GM03348 (cell line): ENCODE measurements around the gene FAM222A.

Source experiments
- DNase-seq: peaks from one replicate; pipeline ENCODE4 v3.0.0; 2012; ENCODE audit warnings: low spot score

FAM222A gene

DNA sequence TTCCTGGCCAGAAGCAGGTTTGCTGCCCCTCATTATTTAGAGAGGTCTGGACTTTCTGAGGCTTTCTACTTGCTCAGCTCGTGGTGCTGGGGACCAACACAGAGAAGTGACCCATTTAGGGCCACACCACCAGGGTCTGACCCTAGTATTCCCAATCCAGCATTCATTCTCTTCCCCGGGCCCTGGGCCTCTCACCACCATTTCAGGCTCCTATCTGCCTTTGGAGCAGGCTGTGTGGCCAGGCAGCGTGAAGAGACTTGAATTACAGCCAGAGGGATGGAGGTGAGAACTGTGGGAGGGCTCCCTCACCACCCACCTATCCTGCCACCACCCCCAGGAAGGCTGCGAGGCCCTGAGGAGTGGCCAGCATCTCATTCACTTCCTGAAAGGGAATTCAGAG, 24.6 kb downstream of the FAM222A start:
- DNase-seq = no peak

DNA sequence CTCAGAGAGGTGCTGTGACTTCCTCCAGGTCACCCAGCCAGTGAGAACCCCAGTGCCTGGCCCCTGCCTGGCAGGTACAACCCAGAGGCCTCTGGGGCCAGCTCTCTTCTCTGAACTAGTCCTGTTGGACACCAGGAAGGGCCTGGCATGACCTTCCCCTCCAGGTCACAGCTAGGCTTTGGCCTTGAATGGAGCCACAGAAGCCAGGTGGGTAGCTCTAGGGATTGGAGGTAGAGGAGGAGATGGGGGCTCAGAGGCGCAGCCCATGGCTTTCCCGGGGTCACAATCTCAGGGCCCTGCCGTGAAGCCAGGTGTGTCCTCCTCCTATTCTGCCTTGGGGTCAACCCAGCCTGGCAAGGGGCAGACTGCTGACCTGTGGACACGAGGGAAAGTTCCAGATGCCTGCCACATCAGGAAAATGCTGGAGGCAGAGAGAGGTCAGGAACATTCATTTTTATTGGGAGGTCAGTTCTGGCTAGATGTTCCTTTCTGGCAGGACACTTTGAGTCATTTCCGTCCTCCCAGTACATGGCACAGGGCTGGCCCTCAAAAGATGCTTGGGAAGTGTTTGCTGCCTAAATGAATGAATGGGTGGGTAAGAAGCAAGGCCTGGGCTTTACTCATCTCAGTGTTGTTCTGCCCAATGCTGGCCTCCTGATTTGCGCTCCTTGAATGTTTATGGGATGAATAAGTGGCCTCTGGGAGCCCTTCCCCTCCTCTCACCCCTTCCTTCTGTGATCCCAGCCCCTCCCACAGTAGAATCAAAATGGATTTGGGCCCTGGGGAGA, 25.4 kb downstream of the FAM222A start:
- peak; percentile 31 for DNase-seq

DNA sequence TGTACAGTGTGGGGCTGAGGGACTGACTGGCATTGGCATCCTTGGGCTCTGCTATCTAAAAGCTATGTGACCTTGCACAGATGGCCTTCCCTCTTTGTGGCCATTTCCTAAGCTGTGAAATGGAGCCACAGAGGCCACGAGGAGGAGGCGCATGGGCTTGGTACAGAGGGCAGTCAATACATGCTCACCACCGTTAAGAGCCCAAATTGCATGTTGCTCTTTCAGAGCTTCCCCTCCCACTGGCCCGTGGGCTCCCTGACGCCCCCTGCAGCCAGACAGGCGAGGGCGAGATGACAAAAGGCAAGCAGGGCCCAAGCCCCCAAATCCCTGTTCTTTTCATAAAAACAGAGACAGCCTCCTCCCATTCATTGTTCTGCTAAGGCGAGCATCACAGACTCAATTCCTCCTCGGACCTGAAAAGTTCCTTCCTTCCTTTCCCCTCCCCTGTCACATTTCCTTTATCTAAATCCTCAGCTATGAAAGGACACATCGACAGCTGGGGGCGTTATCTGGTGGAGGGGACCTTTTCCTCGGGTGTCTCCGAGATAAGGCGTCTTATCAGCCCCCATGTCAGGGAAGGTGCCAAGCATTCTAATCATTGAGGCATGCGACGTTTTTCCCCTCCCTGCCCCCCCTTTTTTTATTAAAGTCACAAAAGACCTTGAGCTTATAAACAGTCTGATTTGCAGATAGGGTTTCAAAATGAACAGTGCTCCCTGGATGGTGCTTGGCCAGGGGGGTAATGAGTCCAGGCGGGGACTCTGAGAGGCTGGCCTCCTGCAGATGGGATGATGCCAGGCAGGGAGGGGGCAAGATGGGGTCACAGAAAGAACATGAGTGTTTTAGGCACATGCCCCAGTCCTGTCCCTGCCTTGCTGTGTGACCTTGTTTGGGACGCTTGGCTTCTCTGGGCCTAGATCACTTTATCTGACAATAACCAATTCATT, 26.4 kb downstream of the FAM222A start:
- no peak for DNase-seq

DNA sequence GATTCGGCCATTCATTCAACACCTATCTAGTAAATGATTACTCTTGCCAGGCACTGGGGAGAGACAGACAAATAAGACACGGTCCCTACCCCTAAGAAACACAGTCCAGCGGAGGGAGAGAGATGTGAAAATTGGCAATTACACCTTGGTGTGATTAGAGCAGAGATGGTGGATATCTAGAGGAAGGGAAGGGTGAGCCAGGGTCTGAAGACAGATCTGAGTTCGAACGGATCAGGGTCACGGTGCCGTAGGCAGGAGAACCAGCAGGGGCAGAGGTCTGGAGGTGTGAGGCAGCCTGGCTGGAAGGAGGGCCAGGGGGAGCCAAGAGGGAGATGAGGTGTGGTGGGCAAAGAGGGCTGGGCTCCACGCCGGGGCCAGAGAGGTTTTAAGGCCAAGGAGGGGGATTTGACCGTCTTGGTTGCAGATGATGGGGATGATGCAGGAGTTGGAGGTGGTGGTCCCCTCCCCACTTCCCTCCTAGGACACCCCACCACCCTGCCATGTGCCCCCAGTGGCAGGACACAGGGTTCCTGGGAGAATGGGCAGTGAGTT, 27.1 kb downstream of the FAM222A start:
- DNase-seq = no peak

DNA sequence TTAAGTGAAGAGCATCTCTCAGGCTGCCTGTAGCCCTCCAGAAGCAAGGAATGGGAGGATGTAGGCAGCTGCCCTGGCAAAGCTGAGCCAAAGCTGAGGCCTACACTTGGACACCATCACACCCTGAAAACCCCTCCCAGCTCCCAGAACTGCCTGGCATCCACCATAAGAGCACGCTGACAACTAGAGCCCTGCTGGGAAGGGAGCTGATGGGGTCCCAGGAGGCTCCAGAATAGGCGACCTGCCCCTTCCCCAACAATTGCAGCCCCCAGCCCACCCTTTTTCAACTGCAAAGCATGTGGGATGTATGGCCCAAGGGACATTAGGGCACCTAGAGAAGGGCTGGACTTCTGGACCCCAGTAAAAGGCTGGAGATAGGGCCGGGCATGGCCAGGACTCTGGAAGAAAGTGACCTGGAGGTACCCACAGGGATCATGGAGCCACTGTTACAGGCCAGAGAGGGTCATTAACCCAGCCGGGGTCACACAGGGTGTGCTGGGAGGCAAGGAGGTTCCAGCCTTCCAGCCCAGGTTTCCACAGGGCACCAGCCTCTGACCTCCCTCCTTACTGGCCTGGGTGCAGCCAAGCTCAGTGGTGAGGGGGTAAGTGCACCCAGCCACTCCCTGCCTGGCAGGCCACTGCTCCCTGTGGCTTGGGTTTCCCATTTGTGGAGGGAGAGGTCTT, 27.8 kb downstream of the FAM222A start:
- no peak for DNase-seq

DNA sequence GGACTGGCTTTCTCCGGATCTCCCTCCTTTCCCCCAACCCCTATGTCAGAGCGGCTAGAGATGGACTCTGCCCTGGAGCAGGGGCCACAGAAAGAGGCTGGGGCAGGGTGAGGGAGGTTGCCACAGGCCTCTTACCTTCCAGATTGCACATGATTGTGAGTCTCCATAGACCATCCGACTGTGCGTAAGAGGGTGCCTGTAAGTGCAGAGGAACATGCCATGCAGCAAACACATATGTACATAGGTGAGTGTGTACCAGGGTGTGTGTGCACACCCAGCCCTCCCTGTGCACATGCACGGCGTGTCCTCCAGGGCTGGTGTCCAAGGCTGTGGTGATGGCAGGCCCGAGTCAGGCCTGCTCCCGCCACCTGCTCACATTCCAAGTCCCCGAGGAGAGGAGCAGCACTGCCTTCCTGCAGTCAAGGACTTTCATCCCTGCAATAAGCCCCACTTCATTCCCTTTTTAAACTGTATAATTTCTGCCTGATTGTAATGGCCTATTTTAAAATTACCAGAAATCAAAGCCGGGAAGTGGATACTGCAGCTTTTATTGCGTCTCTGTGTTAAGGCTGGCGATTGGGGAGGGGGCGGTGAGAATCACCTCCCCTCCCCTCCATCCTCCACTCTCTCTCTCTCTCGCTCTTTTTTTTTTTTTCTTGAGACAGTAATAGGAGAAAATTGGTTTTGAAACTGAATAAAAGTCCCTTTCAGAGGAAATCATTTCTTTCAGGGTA, 28.5 kb downstream of the FAM222A start:
- no peak for DNase-seq

DNA sequence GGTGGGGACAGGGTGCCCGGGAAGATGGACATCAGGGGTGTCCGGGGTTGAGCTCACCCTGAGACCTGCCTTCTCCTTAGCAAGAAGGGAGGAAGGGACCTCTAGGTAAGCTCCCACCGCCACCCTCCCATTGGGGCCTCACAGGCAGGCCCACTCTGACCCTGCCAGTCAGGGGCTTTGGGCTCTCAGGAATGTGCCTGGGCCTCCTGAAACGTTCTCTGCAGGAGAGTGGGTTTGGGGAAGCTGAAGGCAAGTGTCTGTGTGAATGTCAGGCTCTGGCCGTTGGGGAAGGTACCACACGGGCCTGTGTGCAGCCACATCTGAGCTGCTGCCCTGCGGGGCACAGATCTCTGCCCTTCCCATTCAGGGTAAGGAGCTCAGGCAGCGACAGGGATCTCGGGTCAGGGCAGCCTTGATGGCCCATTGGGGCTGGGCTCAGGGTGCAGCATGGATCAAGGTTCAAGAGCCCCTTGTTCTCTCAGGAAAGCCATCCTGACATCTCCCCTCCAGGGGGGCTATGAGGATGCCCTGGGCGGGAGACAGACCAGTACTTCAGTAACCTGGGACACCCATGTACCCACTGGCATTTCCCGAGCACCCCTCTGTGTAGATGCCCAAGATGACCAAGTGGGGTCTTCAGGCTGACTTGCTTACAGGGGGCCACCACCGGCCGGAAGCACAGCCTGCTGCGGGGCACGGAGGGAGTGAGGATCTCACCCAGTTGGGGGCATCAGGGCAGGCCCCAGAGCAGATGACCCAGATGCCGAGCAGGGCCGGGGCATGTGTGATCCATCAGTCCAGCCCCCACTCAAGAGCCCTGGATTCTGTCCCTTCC, 29.7 kb downstream of the FAM222A start:
- DNase-seq = no peak

DNA sequence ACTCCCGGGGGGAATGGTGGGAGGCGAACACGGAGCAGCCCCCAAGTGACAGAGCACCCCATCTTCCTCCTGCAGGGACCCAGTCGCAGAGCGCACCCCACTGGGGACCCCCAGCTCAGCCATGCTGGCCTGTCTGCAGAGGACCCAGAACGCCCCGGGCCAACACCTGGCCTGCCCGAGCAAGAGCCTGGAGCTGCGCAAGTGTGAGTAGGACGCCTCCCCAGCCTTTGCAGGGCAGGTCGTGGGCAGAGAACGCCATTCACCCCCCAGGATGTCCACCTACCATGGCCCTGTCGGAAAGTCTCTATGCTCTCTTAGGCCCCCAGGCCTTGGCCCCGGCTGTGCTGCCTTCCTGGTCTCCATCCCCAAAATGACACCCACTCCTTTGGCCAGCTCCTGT, 30.4 kb downstream of the FAM222A start:
- DNase-seq = no peak

DNA sequence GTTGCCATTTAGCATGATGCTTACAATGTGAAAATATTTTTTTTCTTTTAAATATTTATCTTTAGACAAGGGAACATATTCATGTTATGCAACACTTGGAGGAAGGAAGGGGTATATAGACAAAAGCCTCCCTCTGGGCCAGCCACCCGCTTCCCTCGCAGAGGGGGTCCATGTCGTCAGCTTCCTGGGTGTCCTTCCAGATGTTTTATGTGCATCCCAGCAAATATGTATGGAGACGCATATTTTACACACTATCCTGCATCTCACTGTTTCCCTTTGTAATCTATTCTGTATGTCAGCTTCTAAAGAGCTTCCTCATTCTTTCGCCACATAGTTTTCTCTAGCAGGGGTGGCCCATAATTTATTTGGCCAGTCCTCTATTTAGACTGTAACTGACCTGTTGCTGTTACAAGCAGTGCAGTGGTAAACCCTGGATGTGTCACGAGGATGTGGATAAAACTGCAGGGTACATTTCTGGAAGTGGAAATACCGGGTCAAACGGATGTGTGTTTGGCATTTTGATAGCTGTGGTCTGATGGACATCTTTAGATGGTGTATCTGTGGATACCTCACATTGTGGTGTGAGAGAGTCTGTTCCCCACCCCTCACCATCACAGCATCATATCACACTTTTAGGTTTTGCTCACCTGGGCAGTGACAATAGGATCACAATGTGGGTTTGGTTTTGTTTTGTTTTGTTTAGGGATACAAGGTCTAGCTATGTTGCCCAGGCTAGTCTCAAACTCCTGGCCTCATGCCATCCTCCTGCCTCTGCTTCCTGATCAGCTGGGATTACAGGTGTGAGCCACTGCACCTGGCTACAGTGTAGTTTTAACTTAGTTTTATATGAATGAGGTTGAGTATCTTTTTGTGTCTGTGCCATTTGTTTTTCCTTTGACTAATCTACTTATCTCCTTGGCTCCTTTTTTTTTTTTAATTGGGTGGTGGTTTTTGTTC, 31.6 kb downstream of the FAM222A start:
- no peak for DNase-seq

DNA sequence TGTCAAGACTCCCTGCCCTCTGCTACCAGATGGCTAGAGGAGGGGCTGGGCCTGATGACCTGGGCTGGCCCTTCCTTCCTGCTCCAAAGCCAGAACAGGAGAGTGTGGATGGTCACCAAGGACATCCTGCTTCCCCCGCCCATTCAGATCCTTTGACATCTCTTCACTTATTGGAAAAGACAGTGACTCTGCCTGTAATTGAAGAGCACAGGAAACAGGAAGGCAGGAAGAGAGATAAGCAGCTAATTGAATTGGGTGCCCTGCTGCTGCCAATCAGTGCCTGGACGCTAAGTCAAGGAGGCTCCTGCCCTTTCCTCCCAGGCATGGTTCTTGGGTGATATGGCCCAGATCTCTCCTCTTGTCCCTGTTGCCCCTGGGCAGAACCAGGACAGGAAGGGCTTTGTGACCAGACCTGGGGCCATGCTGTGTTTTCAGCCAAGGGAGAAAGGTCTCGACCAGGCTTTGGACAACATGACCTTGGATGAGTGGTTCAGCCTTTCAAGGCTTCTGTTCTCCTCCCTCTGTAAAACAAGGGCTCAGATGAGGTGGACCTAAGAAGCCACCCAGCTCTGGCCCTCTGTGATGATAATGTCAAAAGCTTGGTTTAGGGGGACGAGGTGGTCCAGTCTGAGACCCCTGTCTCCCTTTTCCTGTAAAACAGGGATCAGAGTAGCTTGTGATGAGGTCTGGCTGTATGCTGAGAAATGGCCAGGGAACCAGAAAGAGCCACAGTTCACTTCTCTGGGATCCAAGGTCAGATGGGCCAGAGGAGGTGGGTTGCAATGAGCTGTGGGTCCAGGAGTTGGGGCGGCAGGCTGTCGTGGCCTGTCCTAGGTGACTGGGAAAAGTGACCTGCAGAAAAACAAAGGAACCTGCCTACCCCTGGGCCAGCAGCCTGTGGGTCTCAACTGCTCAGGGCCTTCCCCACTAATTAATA, 38.8 kb downstream of the FAM222A start:
- DNase-seq = no peak

DNA sequence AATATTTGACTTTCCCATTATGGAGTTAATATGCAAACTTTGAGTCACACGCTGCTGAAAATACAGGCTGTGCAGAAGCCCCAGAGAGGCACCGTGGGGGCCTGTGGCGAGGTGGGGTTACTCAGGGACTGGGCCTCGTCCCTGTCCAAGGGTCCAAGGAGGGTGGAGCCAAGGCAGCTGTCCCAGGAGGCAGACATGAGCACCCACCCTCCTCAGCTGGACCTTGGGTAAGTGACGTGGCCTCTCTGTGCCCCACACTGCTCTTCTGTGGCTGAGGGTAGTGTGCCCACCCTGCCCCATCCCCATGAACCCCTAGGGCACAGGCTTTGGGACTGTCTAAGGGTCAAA, 39.4 kb downstream of the FAM222A start:
- DNase-seq = no peak

DNA sequence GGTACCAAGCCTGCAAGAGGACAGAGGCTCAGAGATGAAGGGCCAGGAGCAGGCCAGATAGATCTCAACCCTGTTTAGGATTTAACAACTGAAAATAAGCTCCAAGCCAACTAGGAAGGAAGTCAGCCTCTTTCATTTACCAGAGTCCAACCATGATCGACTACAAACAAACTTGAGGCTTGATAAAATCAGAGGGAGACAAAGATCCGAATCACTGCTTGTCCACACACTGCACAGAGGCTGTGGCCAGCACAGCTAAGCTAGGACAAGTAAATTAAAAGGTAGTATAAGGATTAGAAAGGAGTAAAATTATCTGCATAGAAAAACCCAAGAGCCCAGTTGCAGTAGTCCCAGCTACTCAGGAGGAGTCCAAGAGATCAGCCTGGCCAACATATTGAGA, 40.3 kb downstream of the FAM222A start:
- DNase-seq = no peak

DNA sequence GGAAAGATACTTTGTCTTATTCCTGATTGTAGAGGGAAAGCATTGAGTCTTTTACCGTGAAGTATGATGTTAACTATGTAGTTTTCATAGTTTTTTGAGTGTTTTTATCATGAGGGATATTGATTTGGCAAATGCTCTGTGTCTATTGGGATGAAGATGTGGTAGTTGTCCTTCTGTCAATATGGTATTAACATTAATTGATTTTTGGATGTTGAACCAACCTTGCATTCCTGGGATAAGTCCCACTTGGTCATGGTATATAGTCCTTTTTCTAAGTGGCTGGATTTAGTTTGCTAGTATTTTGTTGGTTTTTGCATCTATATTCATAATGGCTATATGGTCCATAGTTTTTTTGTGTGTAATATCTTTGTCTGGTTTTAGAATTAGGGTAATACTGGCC, 42.8 kb downstream of the FAM222A start:
- no peak for DNase-seq

DNA sequence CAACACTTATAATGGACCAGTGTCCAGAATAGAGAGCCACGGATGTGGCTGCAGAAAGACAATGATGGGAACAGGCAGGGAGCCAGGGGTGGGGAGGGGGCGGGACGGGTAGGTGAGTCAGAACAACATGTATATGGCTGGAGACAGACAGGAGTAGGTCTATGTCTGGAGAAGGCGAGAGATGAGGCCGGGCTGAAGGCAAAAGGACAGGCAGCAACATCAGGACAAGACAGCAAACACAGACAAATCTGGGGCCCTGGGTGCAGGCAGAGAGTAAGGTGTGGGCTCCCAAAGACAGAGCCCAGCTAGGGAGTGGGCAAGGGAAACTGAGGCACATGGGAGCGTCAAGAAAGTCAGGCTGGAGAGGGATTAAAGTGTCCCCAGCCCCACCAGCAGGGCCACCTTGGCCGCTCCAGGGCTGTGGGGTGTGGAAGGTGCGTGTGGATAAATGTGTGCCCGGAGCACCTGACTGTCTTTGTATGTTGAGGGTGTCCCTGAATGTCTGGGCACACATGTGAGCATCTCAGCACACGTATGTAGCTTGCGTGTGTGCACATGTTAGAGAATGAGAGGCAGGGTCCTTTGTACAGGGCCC, 44.1 kb downstream of the FAM222A start:
- no peak for DNase-seq

DNA sequence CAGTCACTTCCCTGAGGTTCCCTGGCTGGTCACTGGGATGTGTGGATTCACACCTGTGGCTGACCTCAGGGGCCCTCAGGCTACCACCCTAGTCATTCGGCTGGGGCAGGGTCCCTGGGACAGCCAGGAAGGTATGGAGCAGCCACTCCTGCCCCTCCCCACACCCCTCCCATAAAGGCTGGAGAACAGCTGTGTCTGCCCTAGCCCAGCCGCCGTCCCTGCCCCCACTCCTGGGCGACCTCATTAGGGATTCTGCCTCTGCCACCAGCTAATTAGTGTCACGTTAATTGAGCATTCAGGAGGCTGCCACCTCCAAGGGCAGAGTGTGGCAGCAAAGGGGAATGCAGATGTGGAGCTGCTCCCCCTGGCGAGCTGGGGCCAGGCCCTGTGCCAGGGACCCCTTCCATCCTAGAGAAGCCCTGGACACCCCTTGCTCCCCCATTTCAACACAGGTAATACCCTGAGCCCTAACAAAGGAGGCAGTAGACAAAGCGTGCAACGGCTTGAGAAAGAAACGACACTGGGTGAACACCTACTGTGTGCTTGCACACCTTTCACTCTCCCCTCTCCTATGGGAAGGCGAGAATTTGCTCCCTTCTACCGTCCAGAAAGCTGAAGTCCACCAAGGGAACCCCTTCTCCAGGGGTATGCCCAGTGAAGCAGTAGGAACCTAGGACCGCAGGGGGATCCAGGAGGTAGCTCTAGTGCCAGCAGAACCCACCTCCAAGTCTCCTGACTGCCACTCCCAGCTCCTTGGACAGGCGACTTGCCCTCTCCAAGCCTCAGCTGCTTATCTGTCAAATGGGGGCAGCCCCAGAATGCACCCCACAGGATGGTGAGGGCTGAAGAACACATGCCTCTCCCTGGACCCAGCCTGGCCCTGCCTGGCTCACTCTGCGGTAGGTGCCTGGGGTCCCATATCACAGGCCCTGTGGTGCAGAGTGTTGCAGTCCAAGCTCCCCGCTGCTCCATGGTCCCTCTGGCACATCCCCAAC, 45.1 kb downstream of the FAM222A start:
- no peak for DNase-seq

DNA sequence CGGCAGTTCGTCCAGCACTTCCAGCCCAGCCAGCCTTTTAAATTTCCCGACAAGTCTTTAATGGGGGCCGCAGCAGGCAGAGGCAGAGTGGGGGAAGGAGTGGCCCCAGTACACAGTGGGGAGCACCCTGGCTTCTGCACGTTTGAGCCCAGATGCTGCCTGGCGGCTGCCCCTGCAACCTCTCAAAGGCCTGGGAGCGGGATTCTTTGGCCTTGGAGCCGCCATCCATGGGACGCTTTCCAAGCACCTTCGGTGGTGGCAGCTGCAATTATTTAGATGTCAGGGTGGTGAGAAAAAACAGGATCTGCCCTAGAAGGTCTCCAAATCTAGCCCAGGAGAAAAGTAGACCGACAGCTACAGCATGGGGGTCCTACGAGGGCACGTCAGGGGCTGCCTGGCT, 46.0 kb downstream of the FAM222A start:
- no peak for DNase-seq
